Smooth muscle cell (in vitro differentiated cells): ENCODE measurements around the gene PCK1. TPM values are rescaled to one million over a fixed set of nuclear protein-coding genes. Genes with fewer than 3 reads are reported as not detected.

Source experiments
- DNase-seq: peaks from one replicate; lab custom pipeline; 2025; ENCODE audit not compliant: unreplicated experiment; lab: John Stamatoyannopoulos, UW
- H2AFZ ChIP-seq: fragments of 200-600 bp; sonication (generic); 2 replicates; pipeline ENCODE4 v1.6.0; 2016; ENCODE audit warnings: antibody characterized with exemption, low read depth, mild to moderate bottlenecking
- H3F3A ChIP-seq: fragments of 200-600 bp; sonication (generic); 2 replicates; pipeline ENCODE4 v1.6.0; 2017; ENCODE audit warnings: antibody characterized with exemption, low read depth
- H3K27ac ChIP-seq: fragments of 200-600 bp; sonication (generic); 2 replicates; pipeline ENCODE4 v1.5.1; 2016; ENCODE audit warnings: low read depth, mild to moderate bottlenecking
- H3K27me3 ChIP-seq: fragments of 200-600 bp; sonication (generic); 2 replicates; pipeline ENCODE4 v1.6.1; 2016; ENCODE audit warnings: low read depth, mild to moderate bottlenecking
- H3K36me3 ChIP-seq: fragments of 200-600 bp; sonication (generic); 2 replicates; pipeline ENCODE4 v1.5.1; 2016; ENCODE audit warnings: low read depth
- H3K4me1 ChIP-seq: fragments of 200-600 bp; sonication (generic); 2 replicates; pipeline ENCODE4 v1.5.1; 2016; ENCODE audit warnings: low read depth
- H3K4me2 ChIP-seq: fragments of 200-600 bp; sonication (generic); 2 replicates; pipeline ENCODE4 v1.6.0; 2016; ENCODE audit warnings: mild to moderate bottlenecking
- H3K4me3 ChIP-seq: fragments of 200-600 bp; sonication (generic); 2 replicates; pipeline ENCODE4 v1.5.1; 2016; ENCODE audit warnings: mild to moderate bottlenecking
- H3K79me2 ChIP-seq: fragments of 200-600 bp; sonication (generic); 2 replicates; pipeline ENCODE4 v1.6.0; 2016; ENCODE audit warnings: low read depth, mild to moderate bottlenecking
- H3K9ac ChIP-seq: fragments of 200-600 bp; sonication (generic); 2 replicates; pipeline ENCODE4 v1.6.0; 2016; ENCODE audit warnings: low read depth
- H3K9me3 ChIP-seq: fragments of 200-600 bp; sonication (generic); replicated peaks from 2 replicates; pipeline ENCODE4 v1.5.1; 2016; ENCODE audit warnings: low read depth
- H4K20me1 ChIP-seq: fragments of 200-600 bp; sonication (generic); 2 replicates; pipeline ENCODE4 v1.6.0; 2016; ENCODE audit warnings: low read depth
- WGBS: methylation state at CpG from one replicate; pipeline ENCODE4 v1.1.7; 2016; ENCODE audit warnings: low lambda C conversion rate; 5-methylcytosine and 5-hydroxymethylcytosine counted together
- polyA plus RNA-seq: library from polyadenylated mRNA; unstranded; fragments of >200 nt; fragmentation: Nextera tagmentation; extraction: Ambion mirVana; gene quantifications from 2 replicates; pipeline ENCODE4 v1.2.1, GENCODE V29; 2016
- total RNA-seq: library from RNA; depleted of rRNA; stranded (reverse); fragments of >200 nt; gene quantifications from 2 replicates; pipeline ENCODE4 v1.2.3, GENCODE V29; 2014
- TF ChIP-seq, protein P1 (sequence below): fragments of 200-600 bp; sonication (generic); IDR thresholded peaks from 2 replicates; pipeline ENCODE4 v1.5.1; 2017; ENCODE audit warnings: borderline replicate concordance, mild to moderate bottlenecking, antibody characterized with exemption; ENCODE audit not compliant: insufficient read depth, poor library complexity, severe bottlenecking

Gene PCK1
- total and polyA plus RNA-seq, 2 experiments from 2014 or later = not detected

DNA sequence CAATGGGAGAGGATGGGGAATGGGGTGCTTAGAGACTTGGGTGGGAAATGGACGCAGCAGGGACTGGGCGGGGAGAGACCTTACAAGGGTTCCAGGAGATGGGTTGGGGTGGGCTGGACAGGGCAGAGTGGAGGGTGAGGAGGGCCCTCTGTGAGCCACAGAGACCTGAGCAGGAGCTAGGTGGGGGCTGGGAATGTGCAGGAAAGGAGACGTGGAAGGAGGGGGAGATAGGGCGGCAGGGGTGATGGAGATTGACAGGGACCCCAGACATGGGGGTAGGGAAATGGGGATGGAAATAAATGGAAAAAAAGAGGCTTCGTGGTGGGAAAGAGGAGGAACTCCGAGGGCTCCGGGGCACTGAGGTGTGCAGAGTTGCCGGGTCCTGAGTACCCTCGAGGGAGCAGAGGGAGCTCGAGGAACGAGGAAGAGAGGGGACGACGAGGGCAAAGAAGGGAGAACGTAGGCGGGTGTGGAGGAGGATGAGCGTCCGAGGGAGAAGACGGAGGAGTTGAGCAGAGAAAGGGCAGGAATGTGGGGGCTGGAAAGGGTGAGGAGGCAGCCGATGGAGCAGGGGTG is 33.9 kb upstream of the PCK1 start:
- Histone ChIP-seq H3K9ac (no peak overlapping the region), H3K4me3 (no peak overlapping the region), H3K4me2 (no peak overlapping the region), H4K20me1 (no peaks in the 10 kb centered on the region), H2AFZ (no peak overlapping the region), H3K9me3 (no peaks in the 10 kb centered on the region), H3K79me2 (no peaks in the 10 kb centered on the region), H3K27me3 (no peaks in the 10 kb centered on the region), H3K4me1 (peaks cover 6% of the 10 kb centered on the region), H3K36me3 (no peaks in the 10 kb centered on the region), H3K27ac (no peak overlapping the region), H3F3A (no peaks in the 10 kb centered on the region)
- TF ChIP-seq, protein P1, sequence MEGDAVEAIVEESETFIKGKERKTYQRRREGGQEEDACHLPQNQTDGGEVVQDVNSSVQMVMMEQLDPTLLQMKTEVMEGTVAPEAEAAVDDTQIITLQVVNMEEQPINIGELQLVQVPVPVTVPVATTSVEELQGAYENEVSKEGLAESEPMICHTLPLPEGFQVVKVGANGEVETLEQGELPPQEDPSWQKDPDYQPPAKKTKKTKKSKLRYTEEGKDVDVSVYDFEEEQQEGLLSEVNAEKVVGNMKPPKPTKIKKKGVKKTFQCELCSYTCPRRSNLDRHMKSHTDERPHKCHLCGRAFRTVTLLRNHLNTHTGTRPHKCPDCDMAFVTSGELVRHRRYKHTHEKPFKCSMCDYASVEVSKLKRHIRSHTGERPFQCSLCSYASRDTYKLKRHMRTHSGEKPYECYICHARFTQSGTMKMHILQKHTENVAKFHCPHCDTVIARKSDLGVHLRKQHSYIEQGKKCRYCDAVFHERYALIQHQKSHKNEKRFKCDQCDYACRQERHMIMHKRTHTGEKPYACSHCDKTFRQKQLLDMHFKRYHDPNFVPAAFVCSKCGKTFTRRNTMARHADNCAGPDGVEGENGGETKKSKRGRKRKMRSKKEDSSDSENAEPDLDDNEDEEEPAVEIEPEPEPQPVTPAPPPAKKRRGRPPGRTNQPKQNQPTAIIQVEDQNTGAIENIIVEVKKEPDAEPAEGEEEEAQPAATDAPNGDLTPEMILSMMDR = no peak
- WGBS = 85% methylated on average over 14 of the region's 19 CpGs
- DNase-seq = no peak

DNA sequence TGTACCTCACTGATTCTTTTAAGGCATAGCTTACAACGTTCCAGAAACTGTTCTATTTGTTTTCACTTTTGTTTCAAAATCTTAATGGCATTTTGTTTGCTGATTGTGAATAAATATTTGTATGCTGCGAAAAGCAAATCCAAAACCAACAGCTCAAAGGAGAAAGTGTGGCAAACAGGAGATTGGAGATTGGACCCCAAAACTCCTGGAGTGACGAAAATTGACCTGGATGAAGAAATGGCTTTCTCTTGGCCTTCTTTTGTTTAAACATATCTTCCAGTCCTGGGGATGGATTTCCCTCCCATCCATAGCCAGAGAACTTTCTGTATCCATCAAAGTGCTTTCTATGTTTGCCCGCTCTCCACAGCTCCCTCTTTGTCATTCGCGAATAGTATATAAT is 33.2 kb upstream of the PCK1 start:
- no peaks in the 10 kb centered on the region for H3F3A ChIP-seq
- H3K36me3 ChIP-seq = no peaks in the 10 kb centered on the region
- peaks cover 6% of the 10 kb centered on the region for H3K4me1 ChIP-seq
- no peak overlapping the region for H2AFZ ChIP-seq
- no peak overlapping the region for H3K27ac ChIP-seq
- H3K4me2 ChIP-seq = no peak overlapping the region
- no peaks in the 10 kb centered on the region for H3K79me2 ChIP-seq
- H3K9me3 ChIP-seq = no peaks in the 10 kb centered on the region
- no peak overlapping the region for H3K4me3 ChIP-seq
- TF ChIP-seq, protein P1 = no peak
- no peaks in the 10 kb centered on the region for H4K20me1 ChIP-seq
- WGBS = 94% methylated on average over 6 of the region's 6 CpGs
- no peak overlapping the region for H3K9ac ChIP-seq
- DNase-seq = no peak
- H3K27me3 ChIP-seq = no peaks in the 10 kb centered on the region

DNA sequence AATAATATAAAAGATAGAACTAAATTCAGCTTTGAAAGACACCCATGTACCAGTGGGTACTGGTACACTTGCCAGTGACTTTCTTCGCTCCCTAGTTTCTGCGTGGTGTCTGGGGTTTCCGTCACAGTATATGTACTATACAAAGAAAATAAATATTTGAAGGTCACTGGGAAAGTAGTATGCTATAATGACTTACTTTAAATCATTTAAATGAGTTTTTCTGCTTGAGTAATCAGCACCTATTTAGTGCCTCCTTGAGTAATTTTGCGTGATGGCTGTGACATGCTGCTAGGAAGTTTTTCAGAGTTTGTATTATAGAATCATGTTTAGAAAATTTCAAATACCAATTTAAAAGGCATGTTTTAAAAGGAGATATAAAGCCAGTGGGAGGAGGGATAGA is 32.8 kb upstream of the PCK1 start:
- Histone ChIP-seq H3F3A (no peaks in the 10 kb centered on the region), H3K4me3 (no peak overlapping the region), H3K9ac (no peak overlapping the region), H3K4me1 (peaks cover 3% of the 10 kb centered on the region), H4K20me1 (no peaks in the 10 kb centered on the region), H3K27me3 (no peaks in the 10 kb centered on the region), H3K27ac (no peak overlapping the region), H3K79me2 (no peaks in the 10 kb centered on the region), H3K4me2 (no peak overlapping the region), H2AFZ (no peak overlapping the region), H3K9me3 (no peaks in the 10 kb centered on the region), H3K36me3 (no peaks in the 10 kb centered on the region)
- DNase-seq = no peak
- TF ChIP-seq, protein P1 = no peak
- 92% methylated on average over 4 of the region's 4 CpGs for WGBS

DNA sequence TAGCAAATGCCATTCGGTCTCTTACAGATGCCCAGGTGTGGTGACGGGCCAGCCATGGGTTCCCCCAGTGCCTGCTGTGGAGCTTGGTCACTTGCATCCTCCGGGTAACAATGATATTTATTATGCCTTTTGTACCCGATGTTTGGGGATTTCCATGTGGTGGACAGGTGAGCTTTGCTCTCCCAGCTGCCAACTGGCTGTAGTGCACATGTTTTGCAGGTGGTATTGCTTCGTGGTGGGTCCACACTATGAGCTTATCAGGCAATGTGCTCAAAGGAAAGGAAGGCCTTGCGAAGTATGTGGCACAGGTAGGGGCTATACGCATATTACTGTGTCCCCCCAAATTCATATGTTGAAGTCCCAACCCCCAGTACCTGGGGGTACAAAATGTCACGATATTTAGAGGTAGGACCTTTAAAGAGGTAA is 31.7 kb upstream of the PCK1 start:
- 92% methylated on average over 8 of the region's 8 CpGs for WGBS
- no peak overlapping the region for H3K4me3 ChIP-seq

More for the DNA sequence above, 31.7 kb upstream of the PCK1 start:
- no peaks in the 10 kb centered on the region for H3K36me3 ChIP-seq
- no peaks in the 10 kb centered on the region for H3K4me1 ChIP-seq
- H3K27me3 ChIP-seq = no peaks in the 10 kb centered on the region
- TF ChIP-seq, protein P1 = no peak
- no peak overlapping the region for H3K4me2 ChIP-seq
- H3K79me2 ChIP-seq = no peaks in the 10 kb centered on the region
- no peak for DNase-seq
- H3K27ac ChIP-seq = no peak overlapping the region
- H3K9me3 ChIP-seq = no peaks in the 10 kb centered on the region
- H3K9ac ChIP-seq = no peak overlapping the region
- H3F3A ChIP-seq = no peaks in the 10 kb centered on the region
- H4K20me1 ChIP-seq = no peaks in the 10 kb centered on the region
- H2AFZ ChIP-seq = no peak overlapping the region
